GM19035 (cell line): ENCODE measurements around the gene LAMB3.
A peak's percentile ranks its signal among the peaks of the same experiment; 100 is the strongest.

ENCODE experiments used
- ATAC-seq: cut with Tn5 transposase; IDR thresholded peaks from one replicate; pipeline ENCODE4 v1.9.1; 2021; ENCODE audit not compliant: unreplicated experiment

Gene LAMB3

GRCh38 chr1:209662879-209663327 lies 10.7 kb upstream of the LAMB3 start:
- no peak for ATAC-seq

GRCh38 chr1:209661071-209661470 lies 8.8 kb upstream of the LAMB3 start:
- ATAC-seq: no peak

GRCh38 chr1:209659909-209660308 lies 7.7 kb upstream of the LAMB3 start:
- no peak for ATAC-seq

GRCh38 chr1:209657918-209658317 lies 5.7 kb upstream of the LAMB3 start:
- ATAC-seq: no peak

GRCh38 chr1:209657140-209657879 lies 5.1 kb upstream of the LAMB3 start:
- peak; percentile 63 for ATAC-seq

- no peak for ATAC-seq
Measured at GRCh38 chr1:209655411-209656231, 3.4 kb upstream of the LAMB3 start.

GRCh38 chr1:209653915-209654351 lies 1.7 kb upstream of the LAMB3 start:
- ATAC-seq: no peak

- no peak for ATAC-seq
Measured at GRCh38 chr1:209652873-209653401, 712 bp upstream of the LAMB3 start.

GRCh38 chr1:209651138-209651587 lies 1.1 kb downstream of the LAMB3 start:
- peak; percentile 58 for ATAC-seq

- no peak for ATAC-seq
Measured at GRCh38 chr1:209650454-209650853, 1.8 kb downstream of the LAMB3 start.

GRCh38 chr1:209648931-209649776 lies 3.1 kb downstream of the LAMB3 start:
- ATAC-seq: no peak

GRCh38 chr1:209648346-209648745 lies 3.9 kb downstream of the LAMB3 start:
- ATAC-seq: no peak

GRCh38 chr1:209647156-209647555 lies 5.1 kb downstream of the LAMB3 start:
- ATAC-seq: no peak

- ATAC-seq: no peak
Measured at GRCh38 chr1:209646558-209646957, 5.7 kb downstream of the LAMB3 start.

GRCh38 chr1:209645574-209646452 lies 6.4 kb downstream of the LAMB3 start:
- no peak for ATAC-seq

GRCh38 chr1:209643285-209644020 lies 8.8 kb downstream of the LAMB3 start:
- no peak for ATAC-seq

- no peak for ATAC-seq
Measured at GRCh38 chr1:209642816-209643215, 9.4 kb downstream of the LAMB3 start.

GRCh38 chr1:209641832-209642172 lies 10.4 kb downstream of the LAMB3 start:
- ATAC-seq: no peak

GRCh38 chr1:209635850-209636249 lies 16.4 kb downstream of the LAMB3 start:
- no peak for ATAC-seq
